NT2/D1 (cell line): ENCODE results near the gene LBHD2.

Experiments used
- DNase-seq: peaks from one replicate; pipeline ENCODE4 v3.0.0-alpha.2; 2011; ENCODE audit warnings: low read depth, low spot score
- H3K27me3 ChIP-seq: 2 replicates; pipeline ENCODE4 v1.6.0; 2011; ENCODE audit warnings: mild to moderate bottlenecking; ENCODE audit not compliant: insufficient read length, insufficient read depth
- H3K36me3 ChIP-seq: 2 replicates; pipeline ENCODE4 v1.6.1; 2011; ENCODE audit warnings: mild to moderate bottlenecking, low read length, mixed read lengths; ENCODE audit not compliant: insufficient read depth, insufficient read length
- H3K4me1 ChIP-seq: 2 replicates; pipeline ENCODE4 v1.5.1; 2011; ENCODE audit not compliant: insufficient read depth, insufficient read length
- H3K4me3 ChIP-seq: 2 replicates; pipeline ENCODE4 v1.5.1; 2011; ENCODE audit warnings: low read depth; ENCODE audit not compliant: insufficient read length
- H3K9ac ChIP-seq: 2 replicates; pipeline ENCODE4 v1.6.0; 2011; ENCODE audit warnings: low read depth; ENCODE audit not compliant: insufficient read length
- H3K9me3 ChIP-seq: 2 replicates; pipeline ENCODE4 v1.5.1; 2011; ENCODE audit warnings: mild to moderate bottlenecking, low read length; ENCODE audit not compliant: insufficient read depth
- SUZ12 ChIP-seq: IDR thresholded peaks from 2 replicates; pipeline ENCODE4 v1.6.1; 2011; ENCODE audit not compliant: insufficient read length, insufficient read depth; ENCODE audit errors: extremely low read depth
- YY1 ChIP-seq: IDR thresholded peaks from 2 replicates; pipeline ENCODE4 v1.6.1; 2011; ENCODE audit not compliant: insufficient read length, insufficient read depth
- ZNF274 ChIP-seq: IDR thresholded peaks from 2 replicates; pipeline ENCODE4 v1.6.1; 2011; ENCODE audit warnings: mild to moderate bottlenecking, low read depth, low read length

The LBHD2 gene

GRCh38 chr14:103088921-103089320 lies 4.9 kb downstream of the LBHD2 start:
- Histone ChIP-seq H3K9me3 (no peaks in the 10 kb centered on the region), H3K27me3 (peaks cover 18% of the 10 kb centered on the region), H3K36me3 (no peaks in the 10 kb centered on the region), H3K9ac (no peak overlapping the region), H3K4me1 (peaks cover 21% of the 10 kb centered on the region), H3K4me3 (no peak overlapping the region)
- TF ChIP-seq YY1, result no peak
- TF ChIP-seq ZNF274, result no peak
- no peak for TF ChIP-seq SUZ12
- DNase-seq, result no peak

- Histone ChIP-seq H3K36me3 (no peaks in the 10 kb centered on the region), H3K9me3 (no peaks in the 10 kb centered on the region), H3K9ac (no peak overlapping the region), H3K27me3 (peaks cover 11% of the 10 kb centered on the region), H3K4me1 (peaks cover 25% of the 10 kb centered on the region), H3K4me3 (no peak overlapping the region)
- no peak for TF ChIP-seq YY1
- no peak for TF ChIP-seq ZNF274
- no peak for TF ChIP-seq SUZ12
- DNase-seq, result no peak
These were observed 5.7 kb downstream of the LBHD2 start for GRCh38 chr14:103089386-103090335.

GRCh38 chr14:103090481-103091020 lies 6.5 kb downstream of the LBHD2 start:
- Histone ChIP-seq H3K4me3 (no peak overlapping the region), H3K27me3 (peaks cover 3% of the 10 kb centered on the region), H3K4me1 (peaks cover 33% of the 10 kb centered on the region), H3K9me3 (no peaks in the 10 kb centered on the region), H3K9ac (no peak overlapping the region), H3K36me3 (no peaks in the 10 kb centered on the region)
- DNase-seq, result no peak
- TF ChIP-seq YY1 (no peak), SUZ12 (no peak), ZNF274 (no peak)

GRCh38 chr14:103091041-103091882 lies 7.3 kb downstream of the LBHD2 start:
- Histone ChIP-seq H3K36me3 (no peaks in the 10 kb centered on the region), H3K27me3 (peaks cover 2% of the 10 kb centered on the region), H3K9ac (peak overlapping the region; percentile 67), H3K4me3 (peak overlapping the region; percentile 34), H3K4me1 (peaks cover 33% of the 10 kb centered on the region), H3K9me3 (no peaks in the 10 kb centered on the region)
- DNase-seq, result no peak
- TF ChIP-seq SUZ12 (no peak), ZNF274 (no peak), YY1 (no peak)

- Histone ChIP-seq H3K9ac (peak overlapping the region; percentile 67), H3K27me3 (peaks cover 2% of the 10 kb centered on the region), H3K4me3 (peak overlapping the region; percentile 12), H3K36me3 (no peaks in the 10 kb centered on the region), H3K9me3 (no peaks in the 10 kb centered on the region), H3K4me1 (peaks cover 32% of the 10 kb centered on the region)
- DNase-seq, result no peak
- no peak for TF ChIP-seq ZNF274
- TF ChIP-seq YY1, result no peak
These were observed 7.8 kb downstream of the LBHD2 start for GRCh38 chr14:103091883-103092222.

- no peak for DNase-seq
- Histone ChIP-seq H3K36me3 (no peaks in the 10 kb centered on the region), H3K9ac (no peak overlapping the region), H3K4me1 (peaks cover 25% of the 10 kb centered on the region), H3K9me3 (no peaks in the 10 kb centered on the region), H3K4me3 (no peak overlapping the region), H3K27me3 (peaks cover 2% of the 10 kb centered on the region)
- TF ChIP-seq SUZ12, result no peak
- no peak for TF ChIP-seq YY1
- TF ChIP-seq ZNF274, result no peak
These were observed 9.9 kb downstream of the LBHD2 start for GRCh38 chr14:103093856-103094405.
